MCF 10A (cell line): ENCODE measurements around the gene NUDT4B. TPM values are rescaled to one million over a fixed set of nuclear protein-coding genes. Genes with fewer than 3 reads are reported as not detected.
"Not testable (repeated sequence)": the region's sequence is repeated elsewhere in the genome, so short reads cannot be mapped to it uniquely, and the experiment has no call there.

Experiments used
- BruUV-seq: library from RNA; stranded (reverse); fragments of 400-500 nt; replicated peaks from 2 replicates; lab custom pipeline; 2021; lab: Mats Ljungman, UMichigan
- CTCF ChIA-PET: fragments of 300-600 bp; sonication (Branson Sonifier 250); formaldehyde crosslinking; extraction: SDS; loops from one replicate; lab custom pipeline; 2021; ENCODE audit warnings: antibody characterized with exemption, inconsistent platforms; lab: Yijun Ruan, JAX
- POLR2A ChIA-PET: fragments of 300-600, 350-650 bp; sonication (Branson Sonifier 250); formaldehyde crosslinking; extraction: SDS; loops from one replicate; lab custom pipeline; 2020; ENCODE audit warnings: antibody characterized with exemption, inconsistent platforms; lab: Yijun Ruan, JAX
- DNase-seq: peaks from one replicate; pipeline ENCODE4 v3.0.0-alpha.2; 2018; ENCODE audit not compliant: unreplicated experiment
- H3K27ac Mint-ChIP-seq: one replicate; pipeline ENCODE4 v1.8.0; 2022; ENCODE audit warnings: mild to moderate bottlenecking, low read depth, mixed read lengths; ENCODE audit not compliant: unreplicated experiment
- H3K27me3 Mint-ChIP-seq: one replicate; pipeline ENCODE4 v1.8.0; 2022; ENCODE audit warnings: mixed read lengths; ENCODE audit not compliant: insufficient read depth, unreplicated experiment
- H3K36me3 Mint-ChIP-seq: one replicate; pipeline ENCODE4 v1.8.0; 2022; ENCODE audit warnings: mild to moderate bottlenecking, moderate library complexity, mixed read lengths; ENCODE audit not compliant: insufficient read depth, unreplicated experiment
- H3K4me1 Mint-ChIP-seq: one replicate; pipeline ENCODE4 v1.8.0; 2022; ENCODE audit warnings: mixed read lengths; ENCODE audit not compliant: insufficient read depth, unreplicated experiment
- H3K4me3 Mint-ChIP-seq: one replicate; pipeline ENCODE4 v1.8.0; 2022; ENCODE audit warnings: mild to moderate bottlenecking, moderate library complexity, mixed read lengths; ENCODE audit not compliant: unreplicated experiment
- H3K9me3 Mint-ChIP-seq: one replicate; pipeline ENCODE4 v1.8.0; 2022; ENCODE audit warnings: mixed read lengths; ENCODE audit not compliant: unreplicated experiment
- intact Hi-C: fragments of 100-400 bp; cut with micrococcal nuclease; formaldehyde crosslinking; loops from 2 replicates; pipeline ENCODE4 v1.14.1; 2022
- total RNA-seq: library from RNA; stranded (reverse); gene quantifications from 2 replicates; pipeline ENCODE4 v1.2.3, GENCODE V29; 2022

NUDT4B gene
- total RNA-seq, 1 experiment from 2014 or later, result not detected

GRCh38 chr1:148733585-148734310 is 14.8 kb upstream of the NUDT4B start:
- H3K27ac Mint-ChIP-seq, DNase-seq, CTCF ChIA-PET, H3K27me3 Mint-ChIP-seq, intact Hi-C loops, H3K4me1 Mint-ChIP-seq, H3K9me3 Mint-ChIP-seq, POLR2A ChIA-PET, H3K36me3 Mint-ChIP-seq, H3K4me3 Mint-ChIP-seq, BruUV-seq: not testable (repeated sequence)

DNA sequence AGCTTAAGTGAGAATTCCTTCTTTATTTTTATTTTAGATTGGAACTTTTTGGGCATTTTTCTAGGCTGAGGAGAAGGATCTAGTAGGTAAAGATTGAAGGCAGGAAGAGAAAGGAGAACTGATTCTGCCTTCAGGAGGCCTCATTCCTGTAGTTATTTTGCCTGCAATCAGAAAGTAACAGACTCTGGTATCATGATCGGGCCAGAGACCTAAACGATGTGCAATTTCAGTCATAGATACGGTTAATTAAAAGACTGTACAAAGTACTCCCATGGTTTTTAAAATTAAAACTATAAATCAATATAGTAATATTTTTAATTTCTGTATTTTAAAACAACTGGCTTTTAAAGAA is 14.3 kb upstream of the NUDT4B start:
- intact Hi-C loops, BruUV-seq, H3K9me3 Mint-ChIP-seq, H3K36me3 Mint-ChIP-seq, H3K4me3 Mint-ChIP-seq, POLR2A ChIA-PET, CTCF ChIA-PET, H3K27ac Mint-ChIP-seq, DNase-seq, H3K27me3 Mint-ChIP-seq, H3K4me1 Mint-ChIP-seq: not testable (repeated sequence)

DNA sequence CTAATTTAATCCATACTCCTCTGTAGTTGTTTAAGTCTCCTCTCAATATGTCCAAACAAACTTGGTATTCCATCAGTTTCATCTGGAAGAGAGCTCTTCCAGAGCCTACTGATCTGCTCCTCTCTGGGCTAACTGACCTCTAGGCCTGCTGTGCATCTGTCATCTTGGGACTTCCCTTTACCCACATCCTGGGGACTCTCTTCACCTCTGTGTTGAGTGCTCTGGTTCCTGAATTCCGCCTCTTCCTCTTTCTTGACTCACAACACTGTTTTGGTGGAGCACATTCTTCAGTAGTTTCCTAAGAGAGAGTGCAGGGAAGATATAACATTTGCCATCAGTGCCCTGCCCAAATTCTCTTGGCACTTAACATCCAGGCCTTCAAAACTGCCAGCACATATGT is 13.0 kb upstream of the NUDT4B start:
- H3K36me3 Mint-ChIP-seq, H3K4me3 Mint-ChIP-seq, intact Hi-C loops, CTCF ChIA-PET, H3K9me3 Mint-ChIP-seq, BruUV-seq, POLR2A ChIA-PET, DNase-seq, H3K27me3 Mint-ChIP-seq, H3K4me1 Mint-ChIP-seq, H3K27ac Mint-ChIP-seq: not testable (repeated sequence)

- H3K9me3 Mint-ChIP-seq, intact Hi-C loops, H3K36me3 Mint-ChIP-seq, CTCF ChIA-PET, H3K4me1 Mint-ChIP-seq, BruUV-seq, H3K4me3 Mint-ChIP-seq, H3K27ac Mint-ChIP-seq, POLR2A ChIA-PET, DNase-seq, H3K27me3 Mint-ChIP-seq: not testable (repeated sequence)
Observed at GRCh38 chr1:148738667-148739066, 9.9 kb upstream of the NUDT4B start.

DNA sequence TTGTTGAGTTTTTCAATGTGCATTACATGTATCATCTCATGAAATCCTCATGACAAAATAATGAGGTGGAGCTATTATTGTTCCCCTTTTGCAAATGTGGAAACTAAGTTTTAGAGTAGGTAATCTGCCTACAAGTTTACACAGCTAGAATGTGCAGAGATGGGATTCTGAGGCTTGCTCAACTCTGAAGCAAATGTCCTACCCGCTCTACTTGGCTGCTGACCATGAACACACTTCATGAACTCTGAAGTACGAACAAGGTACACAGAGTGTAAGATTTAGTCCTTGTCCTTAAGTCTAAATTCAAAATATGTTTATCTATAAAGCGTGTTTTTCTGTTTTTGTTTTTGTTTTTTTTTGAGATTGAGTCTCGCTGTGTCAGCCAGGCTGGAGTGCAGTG is 5.4 kb upstream of the NUDT4B start:
- BruUV-seq, result not testable (repeated sequence)

DNA sequence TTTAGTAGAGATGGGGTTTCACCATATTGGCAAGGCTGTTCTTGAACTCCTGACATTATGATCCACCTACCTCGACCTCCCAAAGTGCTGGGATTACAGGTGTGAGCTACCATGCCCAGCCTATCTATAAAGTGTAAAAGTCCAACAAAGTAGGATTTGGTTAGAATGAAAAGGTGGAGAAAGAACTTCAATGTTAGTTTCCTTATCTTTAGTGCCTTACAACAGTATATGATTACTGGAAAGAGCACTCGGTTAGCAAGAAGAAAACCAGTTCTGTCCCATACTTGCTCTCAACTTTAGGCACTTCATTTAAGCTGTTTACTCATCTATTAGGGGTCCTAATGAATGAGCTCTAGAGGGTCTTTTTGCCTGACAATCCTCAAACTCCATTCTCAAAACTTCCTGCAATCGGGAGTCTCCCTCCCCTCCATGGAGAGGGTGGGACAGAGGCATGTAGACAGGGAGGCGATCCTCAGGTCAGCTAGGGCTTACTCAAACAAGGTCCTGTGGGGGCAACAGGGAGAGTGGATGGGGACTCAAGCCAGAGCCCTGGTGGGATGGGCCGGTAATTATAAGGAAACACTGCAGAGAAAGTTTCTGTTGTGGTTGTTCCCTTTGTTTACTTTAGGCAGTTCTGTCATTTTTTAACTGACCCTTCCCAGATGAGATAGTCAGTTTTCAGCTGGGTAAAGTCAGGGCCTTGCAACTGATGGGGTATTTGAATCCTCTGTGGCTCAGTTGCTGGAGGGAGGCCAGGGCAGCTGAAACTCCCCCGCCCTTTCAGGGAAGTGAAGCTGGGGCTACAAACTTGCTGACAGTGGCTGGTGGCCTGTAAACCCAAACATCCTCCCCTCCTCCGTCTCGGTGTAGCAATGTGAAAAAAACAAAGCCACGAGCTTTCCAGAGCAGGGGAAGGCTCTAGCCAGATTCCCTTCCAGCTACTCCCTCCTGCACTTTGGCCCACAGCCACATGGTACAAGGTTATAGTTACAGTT is 4.6 kb upstream of the NUDT4B start:
- BruUV-seq, POLR2A ChIA-PET, H3K9me3 Mint-ChIP-seq, H3K27me3 Mint-ChIP-seq, DNase-seq, H3K4me3 Mint-ChIP-seq, H3K27ac Mint-ChIP-seq, CTCF ChIA-PET, intact Hi-C loops, H3K4me1 Mint-ChIP-seq, H3K36me3 Mint-ChIP-seq: not testable (repeated sequence)

More for the DNA sequence above, 5.4 kb upstream of the NUDT4B start:
- H3K36me3 Mint-ChIP-seq, H3K27me3 Mint-ChIP-seq, H3K4me3 Mint-ChIP-seq, CTCF ChIA-PET, H3K9me3 Mint-ChIP-seq, H3K27ac Mint-ChIP-seq, DNase-seq, POLR2A ChIA-PET, H3K4me1 Mint-ChIP-seq, intact Hi-C loops: not testable (repeated sequence)

DNA sequence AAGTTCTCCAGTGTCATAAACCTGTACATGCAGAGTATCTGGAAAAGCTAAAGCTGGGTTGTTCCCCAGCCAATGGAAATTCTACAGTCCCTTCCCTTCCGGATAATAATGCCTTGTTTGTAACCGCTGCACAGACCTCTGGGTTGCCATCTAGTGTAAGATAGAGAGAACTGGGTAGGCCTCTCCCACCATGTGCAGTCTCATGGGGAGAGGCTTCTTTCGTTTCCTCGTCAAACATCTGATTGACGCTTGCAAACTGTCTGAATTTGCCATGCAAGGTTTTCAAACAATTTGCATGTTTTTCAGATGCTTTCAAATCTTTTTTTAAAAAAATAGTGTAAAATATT is 734 bp downstream of the NUDT4B start:
- H3K4me1 Mint-ChIP-seq, POLR2A ChIA-PET, H3K36me3 Mint-ChIP-seq, H3K27me3 Mint-ChIP-seq, H3K4me3 Mint-ChIP-seq, DNase-seq, H3K9me3 Mint-ChIP-seq, H3K27ac Mint-ChIP-seq, intact Hi-C loops, BruUV-seq, CTCF ChIA-PET: not testable (repeated sequence)

DNA sequence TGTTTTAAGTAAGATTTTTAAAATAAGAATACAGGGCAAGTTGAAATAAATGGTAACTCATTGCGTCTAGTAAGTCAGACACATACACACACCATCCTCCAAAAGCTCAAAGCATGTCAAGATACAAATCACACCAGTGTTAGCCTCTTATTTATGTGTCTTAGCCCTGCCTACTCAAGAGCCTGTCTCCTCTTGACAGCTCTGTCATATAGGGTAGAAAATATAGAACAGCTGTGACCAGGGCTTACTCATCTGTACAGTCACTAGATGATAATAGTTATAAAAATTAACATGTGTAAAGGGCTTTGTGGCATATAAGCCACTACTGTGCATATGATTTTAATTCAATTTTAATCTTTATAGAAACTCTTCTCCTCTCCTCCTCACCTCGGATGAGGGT is 7.7 kb downstream of the NUDT4B start:
- H3K27me3 Mint-ChIP-seq, CTCF ChIA-PET, BruUV-seq, H3K4me1 Mint-ChIP-seq, H3K9me3 Mint-ChIP-seq, POLR2A ChIA-PET, DNase-seq, intact Hi-C loops, H3K36me3 Mint-ChIP-seq, H3K27ac Mint-ChIP-seq, H3K4me3 Mint-ChIP-seq: not testable (repeated sequence)

DNA sequence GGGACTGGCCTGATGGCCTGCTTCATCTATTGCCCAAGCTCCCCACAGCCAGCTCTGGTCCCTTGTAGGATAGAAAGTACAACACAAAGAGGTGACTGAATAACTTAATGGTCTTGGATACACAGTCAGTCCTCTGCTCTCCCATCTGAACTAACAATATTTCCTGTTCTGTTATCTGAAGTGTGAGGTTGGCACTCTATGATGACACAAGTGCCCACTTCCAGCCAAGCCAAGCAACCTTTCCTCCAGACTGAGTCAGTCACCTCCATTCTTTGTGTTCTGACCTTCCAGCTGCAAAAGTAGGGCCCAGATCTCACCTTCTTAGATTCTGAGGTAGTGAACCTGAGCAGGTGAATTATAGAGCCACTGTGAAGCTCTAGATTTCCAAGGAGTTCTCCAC is 8.9 kb downstream of the NUDT4B start:
- DNase-seq, H3K27me3 Mint-ChIP-seq, H3K4me3 Mint-ChIP-seq, H3K36me3 Mint-ChIP-seq, POLR2A ChIA-PET, H3K4me1 Mint-ChIP-seq, H3K9me3 Mint-ChIP-seq, H3K27ac Mint-ChIP-seq, CTCF ChIA-PET, intact Hi-C loops, BruUV-seq: not testable (repeated sequence)
